Naive thymus-derived CD4-positive, alpha-beta T cell (primary cell): ENCODE results near the gene MCUR1. TPM values are rescaled to one million over a fixed set of nuclear protein-coding genes. Genes with fewer than 3 reads are reported as not detected.

Source experiments
- ATAC-seq: fragments of 150-1000 bp; cut with Tn5 transposase; 2 replicates; pipeline ENCODE4 v1.10.0; 2021; ENCODE audit warnings: mild to moderate bottlenecking, moderate library complexity
- CTCF ChIA-PET: fragments of 350-600 bp; sonication (Branson Sonifier 250); formaldehyde crosslinking; loops from one replicate; lab custom pipeline; 2021; ENCODE audit warnings: antibody characterized with exemption; lab: Charles Lee
- POLR2A ChIA-PET: fragments of 350-600 bp; sonication (Branson Sonifier 250); formaldehyde crosslinking; loops from one replicate; lab custom pipeline; 2021; ENCODE audit warnings: antibody characterized with exemption, inconsistent platforms; lab: Charles Lee
- DNase-seq, 9 donors: peaks; one replicate each; pipeline versions ENCODE4 v3.0.0 to v3.0.0-alpha.2; 2020 to 2022; ENCODE audit warnings: mixed read lengths in 1 of 9
- H3K27ac ChIP-seq: one replicate; pipeline ENCODE4 v1.7.0; 2013; ENCODE audit warnings: mild to moderate bottlenecking, low read depth, low read length, moderate library complexity
- H3K27me3 ChIP-seq, 2 donors: one replicate each; pipeline ENCODE4 v1.7.0; 2013; ENCODE audit warnings: low read length in 2 of 2, mild to moderate bottlenecking in 2 of 2, moderate library complexity in 2 of 2; ENCODE audit not compliant: control insufficient read depth in 2 of 2, insufficient read depth in 2 of 2
- H3K36me3 ChIP-seq, 3 experiments: 1 replicate in 2 of 3; 2 replicates in 1 of 3; pipeline ENCODE4 v1.7.0; 2013; ENCODE audit warnings: low read length in 3 of 3, mild to moderate bottlenecking in 3 of 3, moderate library complexity in 1 of 3; ENCODE audit not compliant: insufficient read depth in 3 of 3, control insufficient read depth in 2 of 3
- H3K4me1 ChIP-seq, 2 donors: one replicate each; pipeline ENCODE4 v1.7.0; 2013; ENCODE audit warnings: low read length in 2 of 2, mild to moderate bottlenecking in 2 of 2, moderate library complexity in 1 of 2; ENCODE audit not compliant: control insufficient read depth in 2 of 2, insufficient read depth in 2 of 2
- H3K4me3 ChIP-seq: 2 replicates; pipeline ENCODE4 v1.7.0; 2013; ENCODE audit warnings: mild to moderate bottlenecking, low read length
- H3K9me3 ChIP-seq, 3 experiments: 1 replicate in 2 of 3; 2 replicates in 1 of 3; pipeline ENCODE4 v1.7.0; 2013; ENCODE audit warnings: low read length in 3 of 3; ENCODE audit not compliant: control insufficient read depth in 2 of 3
- H3K27ac Mint-ChIP-seq, 9 donors: one replicate each; pipeline ENCODE4 v1.8.0; 2020 to 2022; ENCODE audit warnings: mixed read lengths in 9 of 9, mild to moderate bottlenecking in 8 of 9, moderate library complexity in 5 of 9, inconsistent platforms in 2 of 9
- H3K27me3 Mint-ChIP-seq, 5 donors: one replicate each; pipeline ENCODE4 v1.8.0; 2021 to 2022; ENCODE audit warnings: mixed read lengths in 5 of 5, mild to moderate bottlenecking in 1 of 5
- H3K36me3 Mint-ChIP-seq, 5 donors: one replicate each; pipeline ENCODE4 v1.8.0; 2020 to 2022; ENCODE audit warnings: mixed read lengths in 5 of 5, mild to moderate bottlenecking in 3 of 5, inconsistent platforms in 1 of 5
- H3K4me1 Mint-ChIP-seq, 7 donors: one replicate each; pipeline ENCODE4 v1.8.0; 2020 to 2022; ENCODE audit warnings: mixed read lengths in 7 of 7, mild to moderate bottlenecking in 3 of 7, inconsistent platforms in 1 of 7
- H3K4me3 Mint-ChIP-seq, 10 donors: one replicate each; pipeline ENCODE4 v1.8.0; 2020 to 2022; ENCODE audit warnings: mild to moderate bottlenecking in 10 of 10, mixed read lengths in 10 of 10, moderate library complexity in 6 of 10, inconsistent platforms in 2 of 10
- H3K9me3 Mint-ChIP-seq, 11 donors: one replicate each; pipeline ENCODE4 v1.8.0; 2020 to 2022; ENCODE audit warnings: mixed read lengths in 11 of 11, mild to moderate bottlenecking in 4 of 11, inconsistent platforms in 1 of 11, moderate library complexity in 1 of 11
- intact Hi-C, 2 donors: fragments of 100-400 bp; cut with micrococcal nuclease; formaldehyde crosslinking; loops; one replicate each; pipeline ENCODE4 v1.15.1; 2023
- polyA plus RNA-seq, 2 donors: library from polyadenylated mRNA; unstranded; fragments of 300-500 nt; fragmentation: Illumina TruSeq; gene quantifications; one replicate each; pipeline ENCODE4 v1.2.3, GENCODE V29; 2021
- total RNA-seq, 6 experiments: library from RNA in 5 of 6; stranded (reverse) in 5 of 6; gene quantifications; 1 replicate in 5 of 6; 2 replicates in 1 of 6; pipeline ENCODE4 v1.2.3 and lab custom pipeline; 2021 to 2026

Gene MCUR1
- total and polyA plus RNA-seq, 7 experiments from 2014 or later: 4.1 to 20.6 (median 7.4) TPM

- CTCF ChIA-PET: no interaction called here
These were observed 59.7 kb downstream of the MCUR1 start for GRCh38 chr6:13754644-13755043.

GRCh38 chr6:13743736-13744127 is 70.6 kb downstream of the MCUR1 start:
- Mint-ChIP-seq H3K27ac (peak overlapping the region in 1 of 9 donors; percentile 65), H3K4me3 (peak overlapping the region in 2 of 10 donors; percentile 41 to 43), H3K36me3 (peaks cover 0 to 5% (median 0%) of the 10 kb centered on the region in 5 donors), H3K9me3 (peaks cover 0 to 5% (median 0%) of the 10 kb centered on the region in 11 donors), H3K27me3 (no peaks in the 10 kb centered on the region), H3K4me1 (peaks cover 0 to 5% (median 0%) of the 10 kb centered on the region in 7 donors)
- Histone ChIP-seq H3K4me3 (no peak overlapping the region), H3K36me3 (no peaks in the 10 kb centered on the region), H3K9me3 (no peaks in the 10 kb centered on the region), H3K4me1 (peaks cover 0 to 4% of the 10 kb centered on the region in 2 donors), H3K27ac (no peak overlapping the region), H3K27me3 (no peaks in the 10 kb centered on the region)
- CTCF ChIA-PET: no interaction called here
- DNase-seq (no peak), ATAC-seq (no peak)
- intact Hi-C loops: no loop called here
- POLR2A ChIA-PET: no interaction called here

More at GRCh38 chr6:13754644-13755043, 59.7 kb downstream of the MCUR1 start:
- Mint-ChIP-seq H3K27me3 (no peaks in the 10 kb centered on the region), H3K9me3 (peaks cover 0 to 1% (median 0%) of the 10 kb centered on the region in 11 donors), H3K4me1 (peaks cover 0 to 5% (median 4%) of the 10 kb centered on the region in 7 donors), H3K36me3 (no peaks in the 10 kb centered on the region), H3K27ac (no peak overlapping the region), H3K4me3 (no peak overlapping the region)
- no peak for ATAC-seq
- Histone ChIP-seq H3K36me3 (no peaks in the 10 kb centered on the region), H3K9me3 (no peaks in the 10 kb centered on the region), H3K27ac (no peak overlapping the region), H3K4me1 (no peaks in the 10 kb centered on the region), H3K27me3 (no peaks in the 10 kb centered on the region), H3K4me3 (no peak overlapping the region)
- intact Hi-C loops: no loop called here
- no peak for DNase-seq
- POLR2A ChIA-PET: interaction anchor here (1.0 kb wide), 1 partner anchor 13 kb away, joined by 4 read pairs; no protein-coding TSS in a partner anchor

- ChIA-PET CTCF (no interaction called here), POLR2A (no interaction called here)
- no peak overlapping the region for H3K27ac Mint-ChIP-seq
- no peaks in the 10 kb centered on the region for H3K9me3 ChIP-seq
- H3K27me3 ChIP-seq: no peaks in the 10 kb centered on the region
- H3K36me3 Mint-ChIP-seq: peaks cover 0 to 5% (median 0%) of the 10 kb centered on the region in 5 donors
- ATAC-seq (no peak), DNase-seq (no peak)
- intact Hi-C loops: no loop called here
- no peaks in the 10 kb centered on the region for H3K27me3 Mint-ChIP-seq
- H3K9me3 Mint-ChIP-seq: peaks cover 0 to 5% (median 0%) of the 10 kb centered on the region in 11 donors
- peaks cover 0 to 2% (median 0%) of the 10 kb centered on the region in 7 donors for H3K4me1 Mint-ChIP-seq
- no peak overlapping the region for H3K4me3 ChIP-seq
- H3K4me3 Mint-ChIP-seq: peak overlapping the region in 4 of 10 donors; percentile 30 to 60 (median 60)
- no peaks in the 10 kb centered on the region for H3K36me3 ChIP-seq
- no peak overlapping the region for H3K27ac ChIP-seq
- H3K4me1 ChIP-seq: peaks cover 0 to 4% of the 10 kb centered on the region in 2 donors
These were observed 71.2 kb downstream of the MCUR1 start for GRCh38 chr6:13742961-13743735.

GRCh38 chr6:13741365-13741764 is 73.0 kb downstream of the MCUR1 start:
- no peaks in the 10 kb centered on the region for H3K4me1 ChIP-seq
- no peaks in the 10 kb centered on the region for H3K36me3 ChIP-seq
- Mint-ChIP-seq H3K4me3 (no peak overlapping the region), H3K36me3 (peaks cover 0 to 5% (median 0%) of the 10 kb centered on the region in 5 donors), H3K27me3 (no peaks in the 10 kb centered on the region), H3K9me3 (peaks cover 0 to 5% (median 0%) of the 10 kb centered on the region in 11 donors), H3K27ac (peak overlapping the region in 1 of 9 donors; percentile 33), H3K4me1 (peaks cover 0 to 3% (median 0%) of the 10 kb centered on the region in 7 donors)
- ATAC-seq: no peak
- no peak overlapping the region for H3K4me3 ChIP-seq
- CTCF ChIA-PET: no interaction called here
- DNase-seq: no peak
- intact Hi-C loops: no loop called here
- H3K27ac ChIP-seq: no peak overlapping the region
- no peaks in the 10 kb centered on the region for H3K9me3 ChIP-seq
- H3K27me3 ChIP-seq: no peaks in the 10 kb centered on the region
- POLR2A ChIA-PET: no interaction called here

Other genes with a start within 250 kb of the MCUR1 start
- 10 to 100 TPM in 4 of 5 experiments, 1 to 10 TPM in 1; 8.8 to 25.7 (median 15.4) TPM for gene SIRT5, start 240.0 kb downstream of the MCUR1 start, total RNA-seq
- 10 to 100 TPM; 11.9 to 13.1 TPM for gene SIRT5, start 240.0 kb downstream of the MCUR1 start, polyA plus RNA-seq
- 10 to 100 TPM; 49.1 to 65.2 (median 62.1) TPM for gene NOL7, start 199.2 kb downstream of the MCUR1 start, total RNA-seq
- gene NOL7, start 199.2 kb downstream of the MCUR1 start, polyA plus RNA-seq: 100 to 1,000 TPM; 135 to 145 TPM
- gene RANBP9, start 102.7 kb downstream of the MCUR1 start, total RNA-seq: 10 to 100 TPM; 45.4 to 56.9 (median 49.2) TPM
- gene RANBP9, start 102.7 kb downstream of the MCUR1 start, polyA plus RNA-seq: 1 to 10 TPM; 2.7 to 3.5 TPM
- not detected for gene RNF182, start 110.4 kb upstream of the MCUR1 start, total RNA-seq
- gene RNF182, start 110.4 kb upstream of the MCUR1 start, polyA plus RNA-seq: not detected